ENCODE measurements around the gene CORIN.
"Not testable (repeated sequence)": the region's sequence is repeated elsewhere in the genome, so short reads cannot be mapped to it uniquely, and the experiment has no call there.

CORIN gene

GRCh38 chr4:47786958-47787370 is 50.9 kb downstream of the CORIN start:
- no peak overlapping the region for H3K9ac ChIP-seq (ENCODE audit: low read depth in 1 of 2, low read length in 2 of 2)
- H3K4me3 ChIP-seq (ENCODE audit: low read depth in 1 of 2, low read length in 2 of 2): no peak overlapping the region
- H3K9me3 ChIP-seq (ENCODE audit: control insufficient read depth in 1 of 2, low read length in 2 of 2): no peaks in the 10 kb centered on the region
- no peak overlapping the region for H3K27ac ChIP-seq (ENCODE audit: low read depth, low read length)
- no peaks in the 10 kb centered on the region for H3K4me1 ChIP-seq (ENCODE audit: control insufficient read depth in 1 of 2, insufficient read depth in 2 of 2, low read length in 2 of 2)
- no peaks in the 10 kb centered on the region for H3K27me3 ChIP-seq (ENCODE audit: control insufficient read depth in 1 of 2, insufficient read depth in 2 of 2, low read length in 2 of 2)
- no peaks in the 10 kb centered on the region for H3K36me3 ChIP-seq (ENCODE audit: control insufficient read depth in 1 of 2, insufficient read depth in 2 of 2, low read length in 2 of 2)

DNA sequence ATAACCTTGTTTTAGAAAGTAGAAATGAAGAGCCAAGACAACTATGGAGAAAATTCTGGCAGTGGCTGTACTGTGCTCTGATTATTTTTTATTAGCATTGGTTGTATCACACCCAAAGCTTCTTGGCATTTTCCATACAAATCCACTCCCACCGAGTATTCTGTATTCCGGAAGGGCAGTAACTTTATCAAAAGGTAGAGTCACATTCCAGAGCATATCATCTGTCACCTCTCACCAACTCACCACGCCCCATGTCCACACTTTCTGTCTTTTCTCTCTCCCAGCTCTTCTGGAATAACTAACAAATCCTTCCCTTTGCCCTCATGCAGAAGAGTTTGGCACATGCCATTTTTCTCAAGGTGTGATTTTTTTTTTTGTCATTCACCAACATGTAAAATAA is 52.7 kb downstream of the CORIN start:
- H3K4me1 ChIP-seq (ENCODE audit: control insufficient read depth in 1 of 2, insufficient read depth in 2 of 2, low read length in 2 of 2): no peaks in the 10 kb centered on the region
- no peak overlapping the region for H3K9ac ChIP-seq (ENCODE audit: low read depth in 1 of 2, low read length in 2 of 2)
- no peaks in the 10 kb centered on the region for H3K36me3 ChIP-seq (ENCODE audit: control insufficient read depth in 1 of 2, insufficient read depth in 2 of 2, low read length in 2 of 2)
- no peak overlapping the region for H3K27ac ChIP-seq (ENCODE audit: low read depth, low read length)
- no peak overlapping the region for H3K4me3 ChIP-seq (ENCODE audit: low read depth in 1 of 2, low read length in 2 of 2)
- no peaks in the 10 kb centered on the region for H3K9me3 ChIP-seq (ENCODE audit: control insufficient read depth in 1 of 2, low read length in 2 of 2)
- H3K27me3 ChIP-seq (ENCODE audit: control insufficient read depth in 1 of 2, insufficient read depth in 2 of 2, low read length in 2 of 2): no peaks in the 10 kb centered on the region

DNA sequence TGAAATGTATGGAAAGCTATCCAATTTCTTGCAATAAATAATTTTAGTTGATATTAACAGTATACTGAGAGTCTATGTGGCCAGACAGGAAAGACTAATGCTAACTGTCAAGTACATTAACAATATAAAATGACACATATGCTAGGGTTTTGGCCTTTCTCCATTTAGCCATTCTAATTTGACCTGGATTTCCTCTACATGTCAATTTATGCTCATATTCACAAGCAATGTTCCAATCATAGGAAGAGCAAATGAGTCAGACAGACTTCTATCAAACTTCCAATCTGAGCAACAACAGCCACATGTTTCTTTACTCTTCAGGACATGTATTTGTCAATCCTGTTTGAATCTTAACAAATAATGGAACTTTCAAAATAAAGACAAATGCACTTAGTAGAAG is 53.6 kb downstream of the CORIN start:
- no peaks in the 10 kb centered on the region for H3K9me3 ChIP-seq (ENCODE audit: control insufficient read depth in 1 of 2, low read length in 2 of 2)
- H3K9ac ChIP-seq (ENCODE audit: low read depth in 1 of 2, low read length in 2 of 2): no peak overlapping the region
- H3K36me3 ChIP-seq (ENCODE audit: control insufficient read depth in 1 of 2, insufficient read depth in 2 of 2, low read length in 2 of 2): no peaks in the 10 kb centered on the region
- no peak overlapping the region for H3K27ac ChIP-seq (ENCODE audit: low read depth, low read length)
- H3K27me3 ChIP-seq (ENCODE audit: control insufficient read depth in 1 of 2, insufficient read depth in 2 of 2, low read length in 2 of 2): no peaks in the 10 kb centered on the region
- no peak overlapping the region for H3K4me3 ChIP-seq (ENCODE audit: low read depth in 1 of 2, low read length in 2 of 2)
- no peaks in the 10 kb centered on the region for H3K4me1 ChIP-seq (ENCODE audit: control insufficient read depth in 1 of 2, insufficient read depth in 2 of 2, low read length in 2 of 2)

DNA sequence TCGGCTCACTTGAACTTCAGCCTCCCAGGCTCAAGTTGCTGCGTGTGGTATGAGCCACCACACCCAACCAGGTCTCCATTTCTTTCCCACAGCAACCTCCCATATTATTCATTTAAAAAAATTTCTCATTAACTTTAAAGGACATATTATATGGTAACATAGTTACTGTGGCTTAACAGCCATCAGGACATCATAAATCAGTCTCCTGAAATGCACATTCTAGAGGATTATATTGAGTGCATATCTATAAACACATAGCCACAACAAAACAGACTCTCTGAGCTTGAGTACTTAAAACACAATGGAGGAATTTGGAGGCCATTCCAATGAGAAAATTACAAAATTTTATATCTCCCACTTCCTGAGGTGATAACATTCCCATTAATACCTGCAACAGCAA is 61.5 kb downstream of the CORIN start:
- no peaks in the 10 kb centered on the region for H3K27me3 ChIP-seq (ENCODE audit: control insufficient read depth in 1 of 2, insufficient read depth in 2 of 2, low read length in 2 of 2)

DNA sequence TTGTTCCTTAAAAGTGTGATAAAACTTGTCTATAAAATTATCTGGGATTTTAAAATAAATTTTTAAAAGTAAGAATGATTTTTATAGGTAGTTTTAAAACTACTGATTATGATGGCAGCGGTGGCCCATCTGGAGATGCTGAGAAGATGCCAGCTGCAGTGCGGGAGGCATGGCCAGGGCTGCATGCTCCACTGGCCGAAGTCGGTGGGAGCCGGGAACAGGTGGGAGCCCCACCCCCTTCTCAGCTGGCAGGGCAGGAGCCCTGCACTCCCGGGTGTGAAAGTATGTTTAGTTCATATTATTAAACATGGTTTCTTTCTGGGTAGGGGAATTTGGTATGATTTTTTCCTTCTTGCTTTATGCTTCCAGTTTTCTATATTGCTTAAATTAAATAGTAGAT is 63.8 kb downstream of the CORIN start:
- no peaks in the 10 kb centered on the region for H3K4me1 ChIP-seq (ENCODE audit: control insufficient read depth in 1 of 2, insufficient read depth in 2 of 2, low read length in 2 of 2)
- no peak overlapping the region for H3K27ac ChIP-seq (ENCODE audit: low read depth, low read length)
- no peak overlapping the region for H3K4me3 ChIP-seq (ENCODE audit: low read depth in 1 of 2, low read length in 2 of 2)
- H3K36me3 ChIP-seq (ENCODE audit: control insufficient read depth in 1 of 2, insufficient read depth in 2 of 2, low read length in 2 of 2): no peaks in the 10 kb centered on the region
- H3K9me3 ChIP-seq (ENCODE audit: control insufficient read depth in 1 of 2, low read length in 2 of 2): no peaks in the 10 kb centered on the region
- H3K27me3 ChIP-seq (ENCODE audit: control insufficient read depth in 1 of 2, insufficient read depth in 2 of 2, low read length in 2 of 2): no peaks in the 10 kb centered on the region
- H3K9ac ChIP-seq (ENCODE audit: low read depth in 1 of 2, low read length in 2 of 2): no peak overlapping the region

More for the DNA sequence above, 61.5 kb downstream of the CORIN start:
- H3K4me1 ChIP-seq (ENCODE audit: control insufficient read depth in 1 of 2, insufficient read depth in 2 of 2, low read length in 2 of 2): no peaks in the 10 kb centered on the region
- no peak overlapping the region for H3K4me3 ChIP-seq (ENCODE audit: low read depth in 1 of 2, low read length in 2 of 2)
- no peak overlapping the region for H3K9ac ChIP-seq (ENCODE audit: low read depth in 1 of 2, low read length in 2 of 2)
- H3K9me3 ChIP-seq (ENCODE audit: control insufficient read depth in 1 of 2, low read length in 2 of 2): no peaks in the 10 kb centered on the region
- H3K36me3 ChIP-seq (ENCODE audit: control insufficient read depth in 1 of 2, insufficient read depth in 2 of 2, low read length in 2 of 2): no peaks in the 10 kb centered on the region
- H3K27ac ChIP-seq (ENCODE audit: low read depth, low read length): no peak overlapping the region

GRCh38 chr4:47771020-47771419 is 66.8 kb downstream of the CORIN start:
- Histone ChIP-seq H3K4me1 (ENCODE audit: control insufficient read depth in 1 of 2, insufficient read depth in 2 of 2, low read length in 2 of 2) (no peaks in the 10 kb centered on the region), H3K36me3 (ENCODE audit: control insufficient read depth in 1 of 2, insufficient read depth in 2 of 2, low read length in 2 of 2) (no peaks in the 10 kb centered on the region), H3K9me3 (ENCODE audit: control insufficient read depth in 1 of 2, low read length in 2 of 2) (no peaks in the 10 kb centered on the region), H3K9ac (ENCODE audit: low read depth in 1 of 2, low read length in 2 of 2) (no peak overlapping the region), H3K27me3 (ENCODE audit: control insufficient read depth in 1 of 2, insufficient read depth in 2 of 2, low read length in 2 of 2) (no peaks in the 10 kb centered on the region), H3K4me3 (ENCODE audit: low read depth in 1 of 2, low read length in 2 of 2) (no peak overlapping the region), H3K27ac (ENCODE audit: low read depth, low read length) (no peak overlapping the region)

DNA sequence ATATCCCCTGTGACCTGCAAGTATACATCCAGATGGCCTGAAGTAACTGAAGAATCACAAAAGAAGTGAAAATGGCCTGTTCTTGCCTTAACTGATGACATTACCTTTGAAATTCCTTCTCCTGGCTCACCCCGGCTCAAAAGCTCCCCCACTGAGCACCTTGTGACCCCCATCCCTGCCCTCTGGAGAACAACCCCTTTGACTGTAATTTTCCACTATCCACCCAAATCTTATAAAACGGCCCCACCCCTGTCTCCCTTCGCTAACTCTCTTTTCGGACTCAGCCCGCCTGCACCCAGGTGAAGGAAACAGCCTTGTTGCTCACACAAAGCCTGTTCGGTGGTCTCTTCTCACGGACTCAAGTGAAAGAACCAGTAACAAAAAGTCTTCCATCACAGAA is 69.9 kb downstream of the CORIN start:
- not testable (repeated sequence) for H3K27ac ChIP-seq (ENCODE audit: low read depth, low read length); H3K36me3 ChIP-seq (ENCODE audit: control insufficient read depth in 1 of 2, insufficient read depth in 2 of 2, low read length in 2 of 2); H3K9me3 ChIP-seq (ENCODE audit: control insufficient read depth in 1 of 2, low read length in 2 of 2); H3K27me3 ChIP-seq (ENCODE audit: control insufficient read depth in 1 of 2, insufficient read depth in 2 of 2, low read length in 2 of 2); H3K4me3 ChIP-seq (ENCODE audit: low read depth in 1 of 2, low read length in 2 of 2); H3K4me1 ChIP-seq (ENCODE audit: control insufficient read depth in 1 of 2, insufficient read depth in 2 of 2, low read length in 2 of 2); H3K9ac ChIP-seq (ENCODE audit: low read depth in 1 of 2, low read length in 2 of 2)

DNA sequence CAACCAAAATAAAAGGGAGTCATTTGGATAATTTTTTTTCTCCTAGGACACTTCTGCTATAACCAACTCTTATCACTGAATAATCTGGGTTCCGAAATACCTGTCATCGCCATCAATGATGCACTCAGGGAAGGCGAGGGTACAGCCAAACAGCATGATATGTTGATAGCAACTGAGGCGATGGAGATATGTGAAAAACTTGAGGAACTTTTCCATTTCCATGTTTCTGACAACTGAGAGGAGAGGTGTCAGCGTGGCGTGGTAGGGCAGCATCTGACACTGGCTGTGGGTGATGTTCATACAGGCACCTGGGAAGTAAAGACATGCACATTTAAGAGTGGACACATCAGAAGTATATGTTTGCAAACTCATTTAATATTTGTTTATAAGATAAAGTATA is 74.6 kb downstream of the CORIN start:
- Histone ChIP-seq H3K4me3 (ENCODE audit: low read depth in 1 of 2, low read length in 2 of 2) (no peak overlapping the region), H3K27me3 (ENCODE audit: control insufficient read depth in 1 of 2, insufficient read depth in 2 of 2, low read length in 2 of 2) (no peaks in the 10 kb centered on the region), H3K27ac (ENCODE audit: low read depth, low read length) (no peak overlapping the region), H3K36me3 (ENCODE audit: control insufficient read depth in 1 of 2, insufficient read depth in 2 of 2, low read length in 2 of 2) (no peaks in the 10 kb centered on the region), H3K9me3 (ENCODE audit: control insufficient read depth in 1 of 2, low read length in 2 of 2) (no peaks in the 10 kb centered on the region), H3K4me1 (ENCODE audit: control insufficient read depth in 1 of 2, insufficient read depth in 2 of 2, low read length in 2 of 2) (no peaks in the 10 kb centered on the region), H3K9ac (ENCODE audit: low read depth in 1 of 2, low read length in 2 of 2) (no peak overlapping the region)

GRCh38 chr4:47762376-47763266 is 75.2 kb downstream of the CORIN start:
- H3K4me1 ChIP-seq (ENCODE audit: control insufficient read depth in 1 of 2, insufficient read depth in 2 of 2, low read length in 2 of 2): no peaks in the 10 kb centered on the region
- no peak overlapping the region for H3K27ac ChIP-seq (ENCODE audit: low read depth, low read length)
- no peak overlapping the region for H3K4me3 ChIP-seq (ENCODE audit: low read depth in 1 of 2, low read length in 2 of 2)
- no peaks in the 10 kb centered on the region for H3K27me3 ChIP-seq (ENCODE audit: control insufficient read depth in 1 of 2, insufficient read depth in 2 of 2, low read length in 2 of 2)
- H3K9me3 ChIP-seq (ENCODE audit: control insufficient read depth in 1 of 2, low read length in 2 of 2): no peaks in the 10 kb centered on the region
- H3K9ac ChIP-seq (ENCODE audit: low read depth in 1 of 2, low read length in 2 of 2): no peak overlapping the region
- no peaks in the 10 kb centered on the region for H3K36me3 ChIP-seq (ENCODE audit: control insufficient read depth in 1 of 2, insufficient read depth in 2 of 2, low read length in 2 of 2)

DNA sequence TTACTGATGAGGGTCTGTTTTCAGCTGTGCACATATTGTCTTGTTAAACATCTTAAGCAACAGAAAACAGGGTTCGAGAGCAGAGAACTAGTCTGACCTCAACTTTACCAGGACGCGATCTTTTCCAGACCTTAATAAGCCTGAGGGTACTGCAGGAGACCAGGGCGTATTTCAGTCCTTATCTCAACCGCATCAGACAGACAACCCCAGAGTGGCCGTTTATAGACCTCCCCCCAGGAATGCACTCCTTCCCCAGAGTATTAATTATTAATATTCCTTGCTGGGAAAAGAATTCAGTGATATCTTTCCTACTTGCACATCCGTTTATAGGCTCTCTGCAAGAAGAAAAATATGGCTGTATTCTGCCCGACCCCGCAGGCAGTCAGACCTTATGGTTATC is 84.6 kb downstream of the CORIN start:
- H3K27ac ChIP-seq (ENCODE audit: low read depth, low read length); H3K9me3 ChIP-seq (ENCODE audit: control insufficient read depth in 1 of 2, low read length in 2 of 2): not testable (repeated sequence)

More for the DNA sequence above, 84.6 kb downstream of the CORIN start:
- H3K9ac ChIP-seq (ENCODE audit: low read depth in 1 of 2, low read length in 2 of 2); H3K27me3 ChIP-seq (ENCODE audit: control insufficient read depth in 1 of 2, insufficient read depth in 2 of 2, low read length in 2 of 2); H3K4me3 ChIP-seq (ENCODE audit: low read depth in 1 of 2, low read length in 2 of 2); H3K36me3 ChIP-seq (ENCODE audit: control insufficient read depth in 1 of 2, insufficient read depth in 2 of 2, low read length in 2 of 2); H3K4me1 ChIP-seq (ENCODE audit: control insufficient read depth in 1 of 2, insufficient read depth in 2 of 2, low read length in 2 of 2): not testable (repeated sequence)

All from duodenal mucosa (tissue), 2 donors.